Measurements from ENCODE around the gene HRC. TPM values are rescaled to one million over a fixed set of nuclear protein-coding genes. Genes with fewer than 3 reads are reported as not detected.
A peak's percentile ranks its signal among the peaks of the same experiment; 100 is the strongest.

HRC gene
- total RNA-seq, 1 donor from 2014 or later, result 0.25 TPM

DNA sequence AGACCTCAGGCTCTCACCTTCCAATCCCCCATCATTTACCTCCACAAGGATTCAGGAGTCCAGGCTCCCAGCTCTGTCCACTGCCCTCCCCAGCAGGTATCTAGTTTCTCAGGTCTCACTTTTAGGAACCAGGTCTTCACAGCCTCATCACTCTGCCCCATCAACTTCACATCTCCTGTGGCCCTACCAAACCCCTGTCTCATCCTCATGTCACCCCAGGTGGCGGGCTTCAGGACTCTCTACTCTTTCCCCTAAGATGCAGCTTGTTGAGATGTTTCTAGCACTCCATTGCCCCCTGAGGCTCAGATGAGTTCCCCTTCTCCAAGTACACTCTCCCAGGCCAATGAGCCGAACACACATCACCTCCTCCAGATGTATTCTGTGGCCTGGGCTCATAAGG, 34.3 kb downstream of the HRC start:
- peak in 1 of 2 donors; percentile 81 for DNase-seq (ENCODE audit: extremely low spot score in 2 of 2)
- Histone ChIP-seq H3K4me1 (peaks cover 27% of the 10 kb centered on the region), H3K9me3 (no peaks in the 10 kb centered on the region), H3K36me3 (no peaks in the 10 kb centered on the region), H3K27ac (no peak overlapping the region), H3K4me3 (no peak overlapping the region), H3K27me3 (no peaks in the 10 kb centered on the region)
- TF ChIP-seq POLR2A (IDR thresholded peaks at IDR 0.05) (no peak), POLR2AphosphoS5 (IDR thresholded peaks at IDR 0.05; ENCODE audit: insufficient read depth in 1 of 2, low read depth in 1 of 2) (no peak)
- TF ChIP-seq, protein P1, sequence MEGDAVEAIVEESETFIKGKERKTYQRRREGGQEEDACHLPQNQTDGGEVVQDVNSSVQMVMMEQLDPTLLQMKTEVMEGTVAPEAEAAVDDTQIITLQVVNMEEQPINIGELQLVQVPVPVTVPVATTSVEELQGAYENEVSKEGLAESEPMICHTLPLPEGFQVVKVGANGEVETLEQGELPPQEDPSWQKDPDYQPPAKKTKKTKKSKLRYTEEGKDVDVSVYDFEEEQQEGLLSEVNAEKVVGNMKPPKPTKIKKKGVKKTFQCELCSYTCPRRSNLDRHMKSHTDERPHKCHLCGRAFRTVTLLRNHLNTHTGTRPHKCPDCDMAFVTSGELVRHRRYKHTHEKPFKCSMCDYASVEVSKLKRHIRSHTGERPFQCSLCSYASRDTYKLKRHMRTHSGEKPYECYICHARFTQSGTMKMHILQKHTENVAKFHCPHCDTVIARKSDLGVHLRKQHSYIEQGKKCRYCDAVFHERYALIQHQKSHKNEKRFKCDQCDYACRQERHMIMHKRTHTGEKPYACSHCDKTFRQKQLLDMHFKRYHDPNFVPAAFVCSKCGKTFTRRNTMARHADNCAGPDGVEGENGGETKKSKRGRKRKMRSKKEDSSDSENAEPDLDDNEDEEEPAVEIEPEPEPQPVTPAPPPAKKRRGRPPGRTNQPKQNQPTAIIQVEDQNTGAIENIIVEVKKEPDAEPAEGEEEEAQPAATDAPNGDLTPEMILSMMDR (IDR thresholded peaks at IDR 0.05), result no peak
- intact Hi-C loops (cut with DNase I), result no loop called here

DNA sequence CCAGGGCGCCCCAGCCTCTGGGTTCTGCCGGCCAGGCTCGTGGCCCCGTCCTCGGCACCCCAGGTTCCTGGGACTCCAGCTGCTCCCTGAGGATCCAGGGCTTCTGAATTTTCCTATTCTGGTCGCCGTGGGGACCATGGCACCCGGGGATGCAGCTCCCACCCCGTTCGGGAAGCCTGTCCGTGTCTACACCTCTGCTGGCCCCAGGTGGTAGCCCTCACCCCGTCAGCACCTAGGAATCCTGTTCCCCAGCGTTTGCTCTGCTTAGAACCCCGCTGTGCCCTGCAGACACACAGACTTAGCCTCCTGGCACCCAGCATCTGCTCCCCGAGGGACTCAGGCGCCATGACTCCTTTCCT, 34.9 kb downstream of the HRC start:
- Histone ChIP-seq H3K4me1 (peaks cover 28% of the 10 kb centered on the region), H3K27ac (peak overlapping the region; percentile 92), H3K9me3 (no peaks in the 10 kb centered on the region), H3K4me3 (peak overlapping the region; percentile 64 to 73), H3K27me3 (no peaks in the 10 kb centered on the region), H3K36me3 (no peaks in the 10 kb centered on the region)
- peak in 1 of 2 donors; percentile 77 for DNase-seq (ENCODE audit: extremely low spot score in 2 of 2)
- intact Hi-C loops (cut with DNase I), result no loop called here
- TF ChIP-seq POLR2A (IDR thresholded peaks at IDR 0.05), result no peak
- TF ChIP-seq, protein P1 (IDR thresholded peaks at IDR 0.05), result no peak
- no peak for TF ChIP-seq POLR2AphosphoS5 (IDR thresholded peaks at IDR 0.05; ENCODE audit: insufficient read depth in 1 of 2, low read depth in 1 of 2)

DNA sequence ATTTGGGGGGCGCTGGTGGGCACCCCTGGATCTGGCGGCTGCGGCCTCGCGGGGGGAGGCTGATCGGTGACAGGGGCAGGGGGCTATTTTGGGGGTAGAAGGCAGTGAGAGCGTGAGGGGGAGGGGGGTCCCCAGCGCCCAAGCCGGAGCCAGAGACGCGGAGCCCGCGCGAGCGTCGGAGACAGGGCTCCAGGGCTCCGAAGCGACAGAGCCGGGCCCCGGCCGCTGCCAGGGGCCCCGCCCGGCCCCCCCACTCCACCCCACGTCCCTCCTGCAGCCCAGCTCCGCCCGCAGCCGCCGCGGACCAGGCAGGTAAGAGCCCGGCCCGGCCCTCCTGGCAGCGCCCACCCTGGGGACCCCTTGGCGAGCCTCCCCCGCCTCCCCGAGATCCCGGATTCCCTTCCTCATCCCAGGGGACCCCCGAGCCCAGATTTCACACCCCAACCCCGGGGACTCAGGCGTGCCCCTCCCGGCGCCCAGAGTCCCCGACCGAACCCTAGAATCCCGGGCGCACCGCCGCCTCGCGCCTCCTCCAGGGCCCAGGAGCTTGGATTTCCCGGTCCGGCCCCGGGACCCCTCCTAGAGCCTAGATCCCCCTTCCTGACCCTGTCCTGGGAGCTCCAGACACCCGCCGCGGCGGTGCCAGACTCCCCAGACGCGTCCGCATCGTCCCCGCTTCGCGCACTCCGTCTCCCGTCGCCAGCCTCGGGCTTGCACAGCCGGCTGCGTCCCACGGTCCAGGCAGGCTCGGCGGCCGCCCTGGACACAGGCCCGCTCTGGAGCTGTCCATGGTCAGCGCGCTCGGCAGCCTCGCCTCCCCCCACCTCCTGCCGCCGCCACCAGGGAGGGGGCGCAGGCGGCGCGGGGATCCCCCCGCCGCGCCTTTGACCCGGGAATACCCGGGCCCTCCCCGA, 35.5 kb downstream of the HRC start, which contains the start of gene PPFIA3:
Gene PPFIA3 (plus strand): TSS at position 134 of the 914 bp plus-strand sequence. CDS start 8,330 bp downstream, outside the sequence.
- Histone ChIP-seq H3K27ac (peak within 1 kb of the TSS; percentile 92), H3K4me1 (peaks cover 34% of the 10 kb centered on the region), H3K36me3 (no peaks in the 10 kb centered on the region), H3K4me3 (peak within 1 kb of the TSS; percentile 64 to 73), H3K27me3 (no peaks in the 10 kb centered on the region), H3K9me3 (no peaks in the 10 kb centered on the region)
- DNase-seq (ENCODE audit: extremely low spot score in 2 of 2), result no peak
- TF ChIP-seq POLR2A (IDR thresholded peaks at IDR 0.05) (no peak), POLR2AphosphoS5 (IDR thresholded peaks at IDR 0.05; ENCODE audit: insufficient read depth in 1 of 2, low read depth in 1 of 2) (no peak)
- TF ChIP-seq, protein P1 (IDR thresholded peaks at IDR 0.05), result no peak
- intact Hi-C loops (cut with DNase I), result no loop called here

DNA sequence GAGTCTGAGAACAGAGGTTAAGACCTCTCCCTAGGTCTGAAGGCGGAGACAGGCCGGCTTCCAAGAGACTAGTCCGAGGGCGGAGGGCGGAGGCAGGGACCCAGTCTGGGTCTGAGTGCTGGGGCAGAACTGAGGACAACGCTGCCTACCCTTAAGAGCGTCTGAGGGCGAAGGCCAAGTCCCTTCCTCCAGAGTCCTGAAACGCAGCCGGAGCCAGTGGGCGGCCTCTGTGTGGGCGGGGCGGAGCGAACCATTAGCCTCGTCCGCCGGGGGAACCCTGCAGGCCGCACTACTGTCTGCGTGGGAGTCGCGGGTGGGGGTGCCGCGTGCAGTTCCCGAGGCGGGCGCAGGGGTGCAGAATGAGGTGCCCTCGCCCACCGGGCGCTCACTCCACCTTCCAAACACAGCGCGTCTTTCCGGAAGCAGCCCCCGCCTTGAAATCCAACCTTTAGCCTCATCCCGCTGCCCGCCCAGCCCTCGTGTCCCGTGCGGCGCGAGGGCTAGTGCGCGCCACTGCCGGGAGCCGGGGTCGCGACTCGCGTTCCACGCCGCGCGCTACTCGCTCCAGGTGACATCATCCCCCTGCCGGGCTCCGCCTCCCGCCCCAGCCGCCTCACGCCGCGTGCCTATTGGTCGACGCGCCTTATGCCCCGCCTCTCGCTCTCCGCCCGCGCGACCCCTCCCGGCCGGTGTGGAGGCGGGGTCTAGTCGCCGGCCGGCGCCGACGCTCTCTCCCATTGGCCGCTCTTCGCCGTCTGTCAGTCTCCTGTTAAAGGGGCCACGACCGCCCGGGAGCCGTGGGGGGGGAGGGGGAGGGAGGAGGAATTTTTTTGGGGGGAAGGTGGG, 36.4 kb downstream of the HRC start, which contains the start of gene C19orf73:
Gene C19orf73 (minus strand): TSS at position 579 of the 846 bp plus-strand sequence. CDS start 121 bp downstream, at position 458.
- TF ChIP-seq POLR2A (IDR thresholded peaks at IDR 0.05), result peak in 1 of 2 donors; percentile 56
- TF ChIP-seq, protein P1 (IDR thresholded peaks at IDR 0.05), result peak in 1 of 3 experiments; percentile 18
- TF ChIP-seq POLR2AphosphoS5 (IDR thresholded peaks at IDR 0.05; ENCODE audit: insufficient read depth in 1 of 2, low read depth in 1 of 2), result peak; percentile 31 to 91
- Histone ChIP-seq H3K36me3 (no peaks in the 10 kb centered on the region), H3K4me3 (peak within 1 kb of the TSS; percentile 64 to 73), H3K9me3 (no peaks in the 10 kb centered on the region), H3K27ac (peak within 1 kb of the TSS; percentile 92), H3K4me1 (peaks cover 37% of the 10 kb centered on the region), H3K27me3 (no peaks in the 10 kb centered on the region)
- DNase-seq (ENCODE audit: extremely low spot score in 2 of 2), result peak in 1 of 2 donors; percentile 91
- intact Hi-C loops (cut with DNase I), result no loop called here
